Astrocyte (in vitro differentiated cells and primary cell): Measurements from ENCODE around the gene PAPPA2.

Experiments used
- CTCF ChIP-seq: IDR thresholded peaks from 2 replicates; pipeline ENCODE4 v1.5.1; 2011; ENCODE audit warnings: low read depth, mild to moderate bottlenecking, inconsistent platforms, low read length, moderate library complexity; ENCODE audit not compliant: insufficient read depth
- EZH2 ChIP-seq: IDR thresholded peaks from 2 replicates; pipeline ENCODE4 v1.6.1; 2012; ENCODE audit warnings: mild to moderate bottlenecking, low read length, inconsistent platforms; ENCODE audit not compliant: insufficient read depth

GRCh38 chr1:176857632-176858031 is 394.7 kb downstream of the PAPPA2 start:
- TF ChIP-seq CTCF (no peak), EZH2 (no peak)
